Measurements from ENCODE around the gene ATP11A.

GRCh38 chr13:112908342-112908741 is 218.5 kb downstream of the ATP11A start:
- TF ChIP-seq BRCA1 (IDR thresholded peaks at IDR 0.05; ENCODE audit: low read depth, low read length) (no peak), SKIL (IDR thresholded peaks at IDR 0.05; ENCODE audit: low read depth, poor library complexity, severe bottlenecking) (no peak), PBX3 (IDR thresholded peaks at IDR 0.05; ENCODE audit: insufficient replicate concordance, low read depth, low read length) (no peak), BCL11A (IDR thresholded peaks at IDR 0.05; ENCODE audit: low read depth, low read length) (no peak), TCF12 (IDR thresholded peaks at IDR 0.05; ENCODE audit: low read depth, low read length) (no peak), MTA3 (IDR thresholded peaks at IDR 0.05; ENCODE audit: borderline replicate concordance, low read length) (no peak), SMARCA5 (IDR thresholded peaks at IDR 0.05) (no peak)

All from GM12878 (cell line).